Motor neuron (in vitro differentiated cells): ENCODE measurements around the gene SLC22A7. TPM values are rescaled to one million over a fixed set of nuclear protein-coding genes. Genes with fewer than 3 reads are reported as not detected.
"Not testable (repeated sequence)": the region's sequence is repeated elsewhere in the genome, so short reads cannot be mapped to it uniquely, and the experiment has no call there.

Experiments
- ATAC-seq, 8 experiments: fragments of 200-7000 bp; cut with Tn5 transposase; replicated peaks in 6 of 8; 2 replicates each; pipeline ENCODE4 v1.8.0; 2021; ENCODE audit warnings: mild to moderate bottlenecking in 8 of 8, moderate library complexity in 8 of 8
- H3K27ac ChIP-seq, 2 donors: fragments of 250-450 bp; sonication (Bioruptor Pico); 2 replicates each; pipeline ENCODE4 v1.9.0; 2021; ENCODE audit warnings: antibody characterized with exemption in 2 of 2, mild to moderate bottlenecking in 2 of 2, moderate library complexity in 1 of 2
- H3K4me1 ChIP-seq, 2 donors: fragments of 250-450 bp; sonication (Bioruptor Pico); replicated peaks in 1 of 2; 2 replicates each; pipeline ENCODE4 v1.6.1; 2021; ENCODE audit warnings: antibody characterized with exemption in 2 of 2, mild to moderate bottlenecking in 2 of 2, moderate library complexity in 1 of 2
- H3K4me3 ChIP-seq, 5 donors: fragments of 250-450 bp; sonication (Bioruptor Pico); 2 replicates each; pipeline ENCODE4 v1.9.0; 2021; ENCODE audit warnings: antibody characterized with exemption in 5 of 5, mild to moderate bottlenecking in 5 of 5, moderate library complexity in 4 of 5
- WGBS, 10 experiments: fragments of 450-650 bp; shearing (Covaris generic); methylation state at CpG; one replicate each; pipeline ENCODE4 v1.0.0; 2022; 5-methylcytosine and 5-hydroxymethylcytosine counted together
- in situ Hi-C, 9 experiments: fragments of 400-800 bp; cut with MboI; loops; one replicate each; pipeline ENCODE4 v1.15.0; 2021; ENCODE audit warnings: low sequenced_read_pairs in 9 of 9, low pct_unique_long_range_greater_than_20kb in 2 of 9; ENCODE audit not compliant: unreplicated experiment in 9 of 9
- total RNA-seq, 8 experiments: library from RNA; unstranded; fragments of 300-600 nt; gene quantifications; 2 replicates each; pipeline versions ENCODE4 v1.2.3 to v1.2.4, GENCODE V29; 2022

Gene SLC22A7
- total RNA-seq, 8 experiments from 2014 or later = 0.23 to 0.78 (median 0.63) TPM; not detected in 3

DNA sequence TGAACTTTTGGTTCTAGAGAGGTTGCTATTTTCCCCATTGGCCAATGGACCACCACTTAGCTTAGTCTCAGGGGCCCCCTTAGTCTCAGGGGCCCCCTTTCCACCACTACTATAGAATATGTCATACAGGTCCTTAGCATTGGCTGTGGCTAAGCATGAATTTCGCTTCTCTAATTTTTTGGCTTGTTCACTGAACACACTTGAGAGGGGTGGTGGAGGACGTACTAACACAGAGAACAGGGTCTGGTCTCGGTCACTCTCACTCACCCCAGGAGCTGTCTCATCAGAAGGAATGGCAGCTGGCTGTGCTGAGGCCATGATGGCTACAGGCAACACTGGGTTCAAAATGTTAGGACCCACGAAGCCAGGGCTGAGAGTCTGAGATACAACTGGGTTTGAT lies 41.1 kb downstream of the SLC22A7 start:
- Histone ChIP-seq H3K4me3 (no peak overlapping the region), H3K4me1 (no peaks in the 10 kb centered on the region), H3K27ac (no peak overlapping the region)
- ATAC-seq = no peak
- 100% methylated on average over 2 of the region's 4 CpGs; no CpG with 5 or more reads in 9 of the 10 experiments for WGBS, 10 experiments
- in situ Hi-C loops = loop anchor here in 1 of 9 experiments (10.0 kb wide), 1 partner anchor 74 kb away; no protein-coding TSS in a partner anchor

DNA sequence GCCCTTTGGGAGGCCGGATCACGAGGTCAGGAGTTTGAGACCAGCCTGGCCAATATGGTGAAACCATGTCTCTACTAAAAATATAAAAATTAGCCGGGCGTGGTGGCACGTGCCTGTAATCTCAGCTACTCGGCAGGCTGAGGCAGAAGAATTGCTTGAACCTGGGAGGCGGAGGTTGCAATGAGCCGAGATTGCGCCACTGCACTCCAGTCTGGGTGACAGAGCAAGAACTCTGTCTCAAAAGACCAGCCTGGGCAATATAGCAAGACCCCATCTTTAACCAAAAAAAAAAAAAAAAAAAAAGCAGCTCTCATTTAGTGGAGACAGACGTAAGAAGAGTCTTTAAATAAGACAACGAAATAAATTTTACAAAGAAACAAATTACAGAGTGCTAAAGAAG lies 48.2 kb downstream of the SLC22A7 start:
- H3K4me3 ChIP-seq, in situ Hi-C loops, H3K27ac ChIP-seq, H3K4me1 ChIP-seq, ATAC-seq: not testable (repeated sequence)
- 82 to 100% (median 98%) methylated on average over 2 to 11 of the region's 11 CpGs for WGBS, 10 experiments

- Histone ChIP-seq H3K4me3 (no peak overlapping the region), H3K27ac (no peak overlapping the region), H3K4me1 (peaks cover 0 to 3% of the 10 kb centered on the region in 2 donors)
- in situ Hi-C loops = no loop called here
- ATAC-seq = no peak
- WGBS, 10 experiments = 67 to 100% (median 83%) methylated on average over 2 to 3 of the region's 3 CpGs
Measured at GRCh38 chr6:43347021-43347420, 49.0 kb downstream of the SLC22A7 start.

GRCh38 chr6:43347444-43347843 lies 49.4 kb downstream of the SLC22A7 start:
- Histone ChIP-seq H3K4me1 (peaks cover 0 to 3% of the 10 kb centered on the region in 2 donors), H3K27ac (no peak overlapping the region), H3K4me3 (no peak overlapping the region)
- ATAC-seq = no peak
- in situ Hi-C loops = no loop called here
- 20 to 100% (median 76%) methylated on average over 1 to 3 of the region's 3 CpGs for WGBS, 10 experiments

DNA sequence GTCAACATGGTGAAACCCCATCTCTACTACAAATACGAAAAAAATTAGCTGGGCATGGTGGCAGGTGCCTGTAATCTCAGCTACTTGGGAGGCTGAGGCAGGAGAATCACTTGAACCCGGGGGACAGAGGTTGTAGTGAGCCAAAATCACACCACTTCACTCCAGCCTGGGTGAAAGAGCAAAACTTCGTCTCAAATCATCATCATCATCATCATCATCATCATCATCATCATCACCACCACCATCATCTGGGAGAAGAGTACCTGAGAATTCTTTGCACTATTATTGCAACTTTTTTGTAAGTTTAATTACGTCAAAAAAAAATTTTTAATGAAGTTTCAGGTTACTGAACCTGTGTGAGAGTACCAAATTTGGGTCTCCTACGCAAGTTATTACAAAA lies 53.9 kb downstream of the SLC22A7 start:
- ATAC-seq, H3K4me1 ChIP-seq, H3K27ac ChIP-seq, H3K4me3 ChIP-seq, in situ Hi-C loops: not testable (repeated sequence)
- 57 to 100% (median 90%) methylated on average over 1 to 5 of the region's 5 CpGs; no CpG with 5 or more reads in 1 of the 10 experiments for WGBS, 10 experiments

Other genes starting within 250 kb of the SLC22A7 start
- gene CUL7, start 244.4 kb upstream of the SLC22A7 start, total RNA-seq = 10 to 100 TPM; 14.4 to 33.7 (median 25.1) TPM
- gene MRPL2, start 238.8 kb upstream of the SLC22A7 start, total RNA-seq = 10 to 100 TPM; 25.0 to 81.6 (median 42.7) TPM
- gene KLC4, start 238.6 kb upstream of the SLC22A7 start, total RNA-seq = 10 to 100 TPM; 18.7 to 57.3 (median 32.7) TPM
- gene PTK7, start 221.9 kb upstream of the SLC22A7 start, total RNA-seq = 100 to 1,000 TPM in 3 of 8 experiments, 10 to 100 TPM in 5; 27.2 to 197 (median 48.3) TPM
- gene SRF, start 127.0 kb upstream of the SLC22A7 start, total RNA-seq = 10 to 100 TPM in 5 of 8 experiments, 1 to 10 TPM in 3; 8.5 to 25.9 (median 16.2) TPM
- 10 to 100 TPM; 15.3 to 70.3 (median 23.3) TPM for gene CUL9, start 116.1 kb upstream of the SLC22A7 start, total RNA-seq
- 10 to 100 TPM; 15.3 to 73.6 (median 33.9) TPM for gene DNPH1, start 68.8 kb upstream of the SLC22A7 start, total RNA-seq
- gene TTBK1, start 54.8 kb upstream of the SLC22A7 start, total RNA-seq = 10 to 100 TPM in 3 of 8 experiments, 1 to 10 TPM in 4, under 1 TPM in 1; 0.41 to 13.6 (median 8.4) TPM
- 1 to 10 TPM in 6 of 8 experiments, under 1 TPM in 2; 0.81 to 4.1 (median 2.0) TPM for gene CRIP3, start 10.6 kb downstream of the SLC22A7 start, total RNA-seq
- gene ZNF318, start 71.4 kb downstream of the SLC22A7 start, total RNA-seq = 10 to 100 TPM in 7 of 8 experiments, 1 to 10 TPM in 1; 9.4 to 25.0 (median 14.7) TPM
- gene ABCC10, start 129.3 kb downstream of the SLC22A7 start, total RNA-seq = 10 to 100 TPM; 10.3 to 70.3 (median 16.4) TPM
- 1 to 10 TPM; 1.5 to 6.5 (median 5.0) TPM for gene DLK2, start 157.3 kb downstream of the SLC22A7 start, total RNA-seq
- gene TJAP1, start 179.3 kb downstream of the SLC22A7 start, total RNA-seq = 10 to 100 TPM in 7 of 8 experiments, 1 to 10 TPM in 1; 7.4 to 24.2 (median 12.7) TPM
- gene LRRC73, start 212.1 kb downstream of the SLC22A7 start, total RNA-seq = 1 to 10 TPM in 4 of 8 experiments, under 1 TPM in 4; 0.67 to 3.7 (median 1.4) TPM
- 100 to 1,000 TPM in 4 of 8 experiments, 10 to 100 TPM in 4; 59.3 to 142 (median 101) TPM for gene YIPF3, start 218.7 kb downstream of the SLC22A7 start, total RNA-seq
- gene POLR1C, start 218.8 kb downstream of the SLC22A7 start, total RNA-seq = 10 to 100 TPM; 27.7 to 56.9 (median 41.8) TPM